HepG2 (cell line): Measurements from ENCODE around the gene LIFR. TPM values are rescaled to one million over a fixed set of nuclear protein-coding genes. Genes with fewer than 3 reads are reported as not detected.

ENCODE experiments used
- ARID5B ChIP-seq: IDR thresholded peaks from 2 replicates; pipeline ENCODE4 v1.4.0; 2020; ENCODE audit warnings: mild to moderate bottlenecking, missing genetic modification reagents
- BCL6 ChIP-seq: IDR thresholded peaks from 2 replicates; pipeline ENCODE4 v1.6.1; 2016; ENCODE audit warnings: missing genetic modification reagents, missing compliant biosample characterization
- ERF ChIP-seq: IDR thresholded peaks from 2 replicates; pipeline ENCODE4 v1.6.1; 2018; ENCODE audit warnings: missing biosample characterization, missing genetic modification reagents
- FOXA1 ChIP-seq, 2 experiments: fragments of 450-650 bp in 1 of 2; sonication (generic) in 1 of 2; formaldehyde crosslinking in 1 of 2; IDR thresholded peaks; 2 replicates each; pipeline versions ENCODE4 v1.4.0 to v1.6.1; 2016 to 2020; ENCODE audit warnings: missing genetic modification reagents in 1 of 2
- GABPA ChIP-seq, 2 experiments: IDR thresholded peaks; 2 replicates each; pipeline ENCODE4 v1.6.1; 2011 to 2016; ENCODE audit warnings: low read depth in 2 of 2, low read length in 1 of 2, missing biosample characterization in 1 of 2, missing genetic modification characterization in 1 of 2
- MIXL1 ChIP-seq: IDR thresholded peaks from 2 replicates; pipeline ENCODE4 v1.6.1; 2016
- NR2C2 ChIP-seq: sonication (generic); formaldehyde crosslinking; IDR thresholded peaks from 2 replicates; pipeline ENCODE4 v1.4.0; 2020; ENCODE audit warnings: missing genetic modification reagents, mild to moderate bottlenecking, moderate library complexity, borderline replicate concordance
- PAWR ChIP-seq: sonication (generic); formaldehyde crosslinking; IDR thresholded peaks from 2 replicates; pipeline ENCODE4 v1.4.0; 2020; ENCODE audit warnings: missing genetic modification reagents, mild to moderate bottlenecking, borderline replicate concordance
- SIX1 ChIP-seq: sonication (generic); formaldehyde crosslinking; IDR thresholded peaks from 2 replicates; pipeline ENCODE4 v1.4.0; 2020; ENCODE audit warnings: missing genetic modification reagents, borderline replicate concordance
- TBX2 ChIP-seq: sonication (generic); formaldehyde crosslinking; IDR thresholded peaks from 2 replicates; pipeline ENCODE4 v1.5.0; 2020; ENCODE audit warnings: missing genetic modification reagents, mild to moderate bottlenecking, borderline replicate concordance
- ZMYM2 ChIP-seq: sonication (generic); formaldehyde crosslinking; IDR thresholded peaks from 2 replicates; pipeline ENCODE4 v1.8.0; 2022; ENCODE audit warnings: mild to moderate bottlenecking, missing genetic modification reagents
- ZNF251 ChIP-seq: sonication (generic); formaldehyde crosslinking; IDR thresholded peaks from 2 replicates; pipeline ENCODE4 v1.9.0; 2021; ENCODE audit warnings: mild to moderate bottlenecking, missing genetic modification reagents
- ZNF710 ChIP-seq: sonication (generic); formaldehyde crosslinking; IDR thresholded peaks from 2 replicates; pipeline ENCODE4 v1.5.0; 2020; ENCODE audit warnings: mild to moderate bottlenecking, missing genetic modification reagents, borderline replicate concordance
- ZNF773 ChIP-seq: sonication (generic); formaldehyde crosslinking; IDR thresholded peaks from 2 replicates; pipeline ENCODE4 v1.4.0; 2020; ENCODE audit warnings: missing genetic modification reagents, borderline replicate concordance
- polyA plus RNA-seq, 8 experiments: library from polyadenylated mRNA; depleted of rRNA in 3 of 8; stranded (reverse) in 7 of 8; unstranded in 1 of 8; fragments of >200 nt; fragmentation: Illumina TruSeq in 4 of 8; extraction: Trizol in 4 of 8; gene quantifications; 2 replicates each; pipeline versions ENCODE4 v1.2.1 to v1.2.3, GENCODE V29; 2011 to 2016; ENCODE audit warnings: low read depth in 4 of 8, missing spikeins in 1 of 8, mixed read lengths in 1 of 8; ENCODE audit not compliant: insufficient read depth in 1 of 8
- total RNA-seq, 5 experiments: library from RNA; depleted of rRNA; stranded (reverse); fragments of >200 nt; fragmentation: Illumina TruSeq; extraction: Trizol; gene quantifications; 2 replicates each; pipeline ENCODE4 v1.2.3, GENCODE V29; 2016; ENCODE audit warnings: low read depth in 1 of 5
- TF ChIP-seq, protein P1 (sequence below): fragments of 450-650 bp; IDR thresholded peaks from 2 replicates; pipeline ENCODE4 v1.6.1; 2017
- TF ChIP-seq, protein P2 (sequence below): sonication (generic); formaldehyde crosslinking; IDR thresholded peaks from 2 replicates; pipeline ENCODE4 v1.8.0; 2022; ENCODE audit warnings: missing genetic modification reagents, mild to moderate bottlenecking, inconsistent platforms, borderline replicate concordance
- TF ChIP-seq, protein P3 (sequence below): IDR thresholded peaks from 2 replicates; pipeline ENCODE4 v1.6.1; 2016; ENCODE audit warnings: missing compliant biosample characterization, missing genetic modification reagents, borderline replicate concordance

Gene LIFR
- total and polyA plus RNA-seq, 2 of the 13 experiments (the other 11 are each of a cell fraction or from before 2014, with no cell fraction given), result 6.3 to 25.2 TPM

GRCh38 chr5:38533286-38534155, 22.9 kb downstream of the LIFR start (continued):
- TF ChIP-seq ARID5B (CRISPR knock-in tag), result peak; percentile 90
- TF ChIP-seq TBX2 (CRISPR knock-in tag), result peak; percentile 81; the same call in 1 of the 2 replicates
- peak; percentile 64; the same call in 1 of the 2 replicates for TF ChIP-seq SIX1
- 0 out of 2 replicates have a peak, but pooled peaks have one; percentile 39 for TF ChIP-seq ZNF710 (CRISPR knock-in tag)
- TF ChIP-seq, protein P1, sequence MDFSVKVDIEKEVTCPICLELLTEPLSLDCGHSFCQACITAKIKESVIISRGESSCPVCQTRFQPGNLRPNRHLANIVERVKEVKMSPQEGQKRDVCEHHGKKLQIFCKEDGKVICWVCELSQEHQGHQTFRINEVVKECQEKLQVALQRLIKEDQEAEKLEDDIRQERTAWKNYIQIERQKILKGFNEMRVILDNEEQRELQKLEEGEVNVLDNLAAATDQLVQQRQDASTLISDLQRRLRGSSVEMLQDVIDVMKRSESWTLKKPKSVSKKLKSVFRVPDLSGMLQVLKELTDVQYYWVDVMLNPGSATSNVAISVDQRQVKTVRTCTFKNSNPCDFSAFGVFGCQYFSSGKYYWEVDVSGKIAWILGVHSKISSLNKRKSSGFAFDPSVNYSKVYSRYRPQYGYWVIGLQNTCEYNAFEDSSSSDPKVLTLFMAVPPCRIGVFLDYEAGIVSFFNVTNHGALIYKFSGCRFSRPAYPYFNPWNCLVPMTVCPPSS, result no peak
- TF ChIP-seq, protein P2, sequence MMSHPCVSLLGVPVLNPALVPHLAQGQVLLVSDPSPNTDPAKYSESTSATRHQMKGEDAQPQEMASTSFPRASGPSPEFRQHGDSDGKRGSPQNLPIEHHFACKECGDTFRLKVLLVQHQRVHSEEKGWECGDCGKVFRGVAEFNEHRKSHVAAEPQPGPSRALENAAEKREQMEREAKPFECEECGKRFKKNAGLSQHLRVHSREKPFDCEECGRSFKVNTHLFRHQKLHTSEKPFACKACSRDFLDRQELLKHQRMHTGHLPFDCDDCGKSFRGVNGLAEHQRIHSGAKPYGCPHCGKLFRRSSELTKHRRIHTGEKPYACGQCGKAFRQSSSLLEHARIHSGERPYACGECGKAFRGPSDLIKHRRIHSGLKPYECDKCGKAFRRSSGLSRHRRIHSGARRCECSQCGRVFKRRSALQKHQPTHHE (CRISPR knock-in tag), result no peak
- peak; percentile 57; the same call in 1 of the 2 replicates for TF ChIP-seq BCL6
- TF ChIP-seq ZMYM2 (CRISPR knock-in tag), result peak; percentile 56; the same call in 1 of the 2 replicates
- TF ChIP-seq PAWR (CRISPR knock-in tag), result no peak
- no peak for TF ChIP-seq FOXA1 (IDR thresholded peaks at IDR 0.05)
- TF ChIP-seq FOXA1 (CRISPR knock-in tag; IDR thresholded peaks at IDR 0.05), result peak; percentile 89
- TF ChIP-seq ZNF251 (CRISPR knock-in tag), result no peak
- TF ChIP-seq ZNF773, result no peak
- TF ChIP-seq, protein P3, sequence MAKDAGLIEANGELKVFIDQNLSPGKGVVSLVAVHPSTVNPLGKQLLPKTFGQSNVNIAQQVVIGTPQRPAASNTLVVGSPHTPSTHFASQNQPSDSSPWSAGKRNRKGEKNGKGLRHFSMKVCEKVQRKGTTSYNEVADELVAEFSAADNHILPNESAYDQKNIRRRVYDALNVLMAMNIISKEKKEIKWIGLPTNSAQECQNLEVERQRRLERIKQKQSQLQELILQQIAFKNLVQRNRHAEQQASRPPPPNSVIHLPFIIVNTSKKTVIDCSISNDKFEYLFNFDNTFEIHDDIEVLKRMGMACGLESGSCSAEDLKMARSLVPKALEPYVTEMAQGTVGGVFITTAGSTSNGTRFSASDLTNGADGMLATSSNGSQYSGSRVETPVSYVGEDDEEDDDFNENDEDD (CRISPR knock-in tag), result peak; percentile 34; the same call in 1 of the 2 replicates
- 0 out of 2 replicates have a peak, but pooled peaks have one; percentile 46 for TF ChIP-seq NR2C2 (CRISPR knock-in tag)
- TF ChIP-seq GABPA (IDR thresholded peaks at IDR 0.05; ENCODE audit: low read depth, low read length), result no peak
- TF ChIP-seq GABPA (CRISPR knock-in tag; IDR thresholded peaks at IDR 0.05; ENCODE audit: low read depth), result no peak
- peak; percentile 38; the same call in 1 of the 2 replicates for TF ChIP-seq ERF (CRISPR knock-in tag)
- peak; percentile 67; the same call in 1 of the 2 replicates for TF ChIP-seq MIXL1 (CRISPR knock-in tag)
